ENCODE measurements around the gene ACBD3.

ACBD3 gene

GRCh38 chr1:226186124-226187018 lies at the start of gene ACBD3:
ACBD3 (minus strand) TSS chr1:226186741; CDS start chr1:226186675, 66 bp downstream.
- Histone ChIP-seq H3K36me3 (ENCODE audit: insufficient read depth, low read length) (peaks cover 18% of the 10 kb centered on the region), H3K27me3 (ENCODE audit: insufficient read depth, low read length) (no peaks in the 10 kb centered on the region), H3K4me3 (ENCODE audit: low read length) (peak within 1 kb of the TSS; percentile 85), H2AFZ (ENCODE audit: low read depth, low read length) (peak within 1 kb of the TSS; percentile 96), H3K9me3 (ENCODE audit: low read length) (no peaks in the 10 kb centered on the region), H3K4me1 (ENCODE audit: insufficient read depth, low read length) (peaks cover 21% of the 10 kb centered on the region)

- Histone ChIP-seq H3K9me3 (ENCODE audit: low read length) (no peaks in the 10 kb centered on the region), H3K4me3 (ENCODE audit: low read length) (no peak overlapping the region), H3K4me1 (ENCODE audit: insufficient read depth, low read length) (no peaks in the 10 kb centered on the region), H3K27me3 (ENCODE audit: insufficient read depth, low read length) (no peaks in the 10 kb centered on the region), H2AFZ (ENCODE audit: low read depth, low read length) (no peak overlapping the region), H3K36me3 (ENCODE audit: insufficient read depth, low read length) (peaks cover 56% of the 10 kb centered on the region)
These were observed 47.3 kb upstream of the ACBD3 start for GRCh38 chr1:226233806-226234205.

GRCh38 chr1:226233293-226233692 lies 46.8 kb upstream of the ACBD3 start:
- no peaks in the 10 kb centered on the region for H3K27me3 ChIP-seq (ENCODE audit: insufficient read depth, low read length)
- no peak overlapping the region for H2AFZ ChIP-seq (ENCODE audit: low read depth, low read length)
- H3K36me3 ChIP-seq (ENCODE audit: insufficient read depth, low read length): peaks cover 52% of the 10 kb centered on the region
- H3K4me1 ChIP-seq (ENCODE audit: insufficient read depth, low read length): no peaks in the 10 kb centered on the region
- H3K9me3 ChIP-seq (ENCODE audit: low read length): no peaks in the 10 kb centered on the region
- H3K4me3 ChIP-seq (ENCODE audit: low read length): no peak overlapping the region

- H2AFZ ChIP-seq (ENCODE audit: low read depth, low read length): no peak overlapping the region
- H3K4me1 ChIP-seq (ENCODE audit: insufficient read depth, low read length): no peaks in the 10 kb centered on the region
- peaks cover 11% of the 10 kb centered on the region for H3K36me3 ChIP-seq (ENCODE audit: insufficient read depth, low read length)
- H3K4me3 ChIP-seq (ENCODE audit: low read length): no peak overlapping the region
- H3K9me3 ChIP-seq (ENCODE audit: low read length): no peaks in the 10 kb centered on the region
- peaks cover 23% of the 10 kb centered on the region for H3K27me3 ChIP-seq (ENCODE audit: insufficient read depth, low read length)
These were observed 40.1 kb upstream of the ACBD3 start for GRCh38 chr1:226226601-226227000.

- Histone ChIP-seq H3K4me3 (ENCODE audit: low read length) (peak overlapping the region; percentile 50), H3K4me1 (ENCODE audit: insufficient read depth, low read length) (no peaks in the 10 kb centered on the region), H3K36me3 (ENCODE audit: insufficient read depth, low read length) (no peaks in the 10 kb centered on the region), H3K27me3 (ENCODE audit: insufficient read depth, low read length) (peaks cover 31% of the 10 kb centered on the region), H2AFZ (ENCODE audit: low read depth, low read length) (peak overlapping the region; percentile 39), H3K9me3 (ENCODE audit: low read length) (no peaks in the 10 kb centered on the region)
These were observed 37.3 kb upstream of the ACBD3 start for GRCh38 chr1:226223786-226224244.

GRCh38 chr1:226223157-226223785 lies 36.7 kb upstream of the ACBD3 start, which contains the start of gene MIXL1:
MIXL1 (plus strand) TSS chr1:226223664; CDS start chr1:226223682, 18 bp downstream.
- no peaks in the 10 kb centered on the region for H3K4me1 ChIP-seq (ENCODE audit: insufficient read depth, low read length)
- peaks cover 31% of the 10 kb centered on the region for H3K27me3 ChIP-seq (ENCODE audit: insufficient read depth, low read length)
- peak within 1 kb of the TSS; percentile 50 for H3K4me3 ChIP-seq (ENCODE audit: low read length)
- H2AFZ ChIP-seq (ENCODE audit: low read depth, low read length): peak within 1 kb of the TSS; percentile 39
- no peaks in the 10 kb centered on the region for H3K36me3 ChIP-seq (ENCODE audit: insufficient read depth, low read length)
- H3K9me3 ChIP-seq (ENCODE audit: low read length): no peaks in the 10 kb centered on the region

GRCh38 chr1:226222686-226223085 lies 36.1 kb upstream of the ACBD3 start:
- H3K9me3 ChIP-seq (ENCODE audit: low read length): no peaks in the 10 kb centered on the region
- H3K27me3 ChIP-seq (ENCODE audit: insufficient read depth, low read length): peaks cover 31% of the 10 kb centered on the region
- H2AFZ ChIP-seq (ENCODE audit: low read depth, low read length): no peak overlapping the region
- no peak overlapping the region for H3K4me3 ChIP-seq (ENCODE audit: low read length)
- H3K36me3 ChIP-seq (ENCODE audit: insufficient read depth, low read length): no peaks in the 10 kb centered on the region
- H3K4me1 ChIP-seq (ENCODE audit: insufficient read depth, low read length): no peaks in the 10 kb centered on the region

- Histone ChIP-seq H3K27me3 (ENCODE audit: insufficient read depth, low read length) (peaks cover 32% of the 10 kb centered on the region), H3K9me3 (ENCODE audit: low read length) (no peaks in the 10 kb centered on the region), H3K36me3 (ENCODE audit: insufficient read depth, low read length) (no peaks in the 10 kb centered on the region), H3K4me1 (ENCODE audit: insufficient read depth, low read length) (no peaks in the 10 kb centered on the region), H3K4me3 (ENCODE audit: low read length) (no peak overlapping the region), H2AFZ (ENCODE audit: low read depth, low read length) (no peak overlapping the region)
These were observed 34.1 kb upstream of the ACBD3 start for GRCh38 chr1:226220473-226221189.

- H3K4me3 ChIP-seq (ENCODE audit: low read length): no peak overlapping the region
- H3K27me3 ChIP-seq (ENCODE audit: insufficient read depth, low read length): peaks cover 15% of the 10 kb centered on the region
- H3K36me3 ChIP-seq (ENCODE audit: insufficient read depth, low read length): no peaks in the 10 kb centered on the region
- no peak overlapping the region for H2AFZ ChIP-seq (ENCODE audit: low read depth, low read length)
- no peaks in the 10 kb centered on the region for H3K9me3 ChIP-seq (ENCODE audit: low read length)
- peaks cover 3% of the 10 kb centered on the region for H3K4me1 ChIP-seq (ENCODE audit: insufficient read depth, low read length)
These were observed 30.7 kb upstream of the ACBD3 start for GRCh38 chr1:226217273-226217672.

GRCh38 chr1:226216056-226216455 lies 29.5 kb upstream of the ACBD3 start:
- Histone ChIP-seq H3K4me3 (ENCODE audit: low read length) (no peak overlapping the region), H3K27me3 (ENCODE audit: insufficient read depth, low read length) (peaks cover 14% of the 10 kb centered on the region), H3K36me3 (ENCODE audit: insufficient read depth, low read length) (no peaks in the 10 kb centered on the region), H3K9me3 (ENCODE audit: low read length) (no peaks in the 10 kb centered on the region), H3K4me1 (ENCODE audit: insufficient read depth, low read length) (peaks cover 3% of the 10 kb centered on the region), H2AFZ (ENCODE audit: low read depth, low read length) (no peak overlapping the region)

GRCh38 chr1:226215239-226215638 lies 28.7 kb upstream of the ACBD3 start:
- H3K9me3 ChIP-seq (ENCODE audit: low read length): no peaks in the 10 kb centered on the region
- H3K4me1 ChIP-seq (ENCODE audit: insufficient read depth, low read length): peaks cover 3% of the 10 kb centered on the region
- H3K27me3 ChIP-seq (ENCODE audit: insufficient read depth, low read length): peaks cover 8% of the 10 kb centered on the region
- H3K36me3 ChIP-seq (ENCODE audit: insufficient read depth, low read length): no peaks in the 10 kb centered on the region
- no peak overlapping the region for H3K4me3 ChIP-seq (ENCODE audit: low read length)
- no peak overlapping the region for H2AFZ ChIP-seq (ENCODE audit: low read depth, low read length)

GRCh38 chr1:226212545-226212944 lies 26.0 kb upstream of the ACBD3 start:
- Histone ChIP-seq H3K27me3 (ENCODE audit: insufficient read depth, low read length) (peaks cover 10% of the 10 kb centered on the region), H3K36me3 (ENCODE audit: insufficient read depth, low read length) (no peaks in the 10 kb centered on the region), H3K4me3 (ENCODE audit: low read length) (no peak overlapping the region), H3K4me1 (ENCODE audit: insufficient read depth, low read length) (peaks cover 3% of the 10 kb centered on the region), H2AFZ (ENCODE audit: low read depth, low read length) (no peak overlapping the region), H3K9me3 (ENCODE audit: low read length) (no peaks in the 10 kb centered on the region)

All from neuron (in vitro differentiated cells).